ENCODE measurements around the gene PAM16.
"Not testable (repeated sequence)": the region's sequence is repeated elsewhere in the genome, so short reads cannot be mapped to it uniquely, and the experiment has no call there.

Gene PAM16

DNA sequence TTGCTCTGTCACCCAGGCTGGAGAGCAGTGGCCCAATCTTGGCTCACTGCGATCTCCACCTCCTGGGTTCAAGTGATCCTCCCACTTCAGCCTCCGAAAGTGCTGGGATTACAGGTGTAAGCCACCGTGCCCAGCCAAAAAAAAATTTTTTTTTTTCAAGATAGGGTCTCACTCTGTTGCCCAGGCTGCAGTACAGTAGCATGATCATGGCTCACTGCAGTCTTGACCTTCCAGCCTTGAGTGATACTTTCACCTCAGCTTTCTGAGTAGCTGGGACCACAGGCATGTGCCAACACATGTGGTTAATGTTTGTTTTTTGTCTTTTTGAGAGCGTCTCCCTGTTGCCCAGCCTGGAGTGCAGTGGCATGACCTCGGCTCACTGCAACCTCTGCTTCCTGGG lies 1.7 kb upstream of the PAM16 start:
- peaks cover 0 to 21% (median 19%) of the 10 kb centered on the region in 5 donors for H3K4me1 ChIP-seq (ENCODE audit: control insufficient read depth in 5 of 5, insufficient read depth in 5 of 5, low read length in 5 of 5)
- no peak overlapping the region for H3K4me3 ChIP-seq (ENCODE audit: low read depth in 1 of 5, low read length in 5 of 5)
- H3K9ac ChIP-seq (ENCODE audit: low read length in 5 of 5), result no peak overlapping the region
- peaks cover 0 to 27% (median 11%) of the 10 kb centered on the region in 5 donors for H3K36me3 ChIP-seq (ENCODE audit: control insufficient read depth in 5 of 5, insufficient read depth in 5 of 5, low read length in 5 of 5)
- H3K9me3 ChIP-seq (ENCODE audit: control insufficient read depth in 5 of 5, low read length in 5 of 5), result no peaks in the 10 kb centered on the region
- no peaks in the 10 kb centered on the region for H3K27me3 ChIP-seq (ENCODE audit: control insufficient read depth in 5 of 5, insufficient read depth in 4 of 5, low read length in 5 of 5)
- H3K27ac ChIP-seq (ENCODE audit: low read depth, low read length), result no peak overlapping the region

DNA sequence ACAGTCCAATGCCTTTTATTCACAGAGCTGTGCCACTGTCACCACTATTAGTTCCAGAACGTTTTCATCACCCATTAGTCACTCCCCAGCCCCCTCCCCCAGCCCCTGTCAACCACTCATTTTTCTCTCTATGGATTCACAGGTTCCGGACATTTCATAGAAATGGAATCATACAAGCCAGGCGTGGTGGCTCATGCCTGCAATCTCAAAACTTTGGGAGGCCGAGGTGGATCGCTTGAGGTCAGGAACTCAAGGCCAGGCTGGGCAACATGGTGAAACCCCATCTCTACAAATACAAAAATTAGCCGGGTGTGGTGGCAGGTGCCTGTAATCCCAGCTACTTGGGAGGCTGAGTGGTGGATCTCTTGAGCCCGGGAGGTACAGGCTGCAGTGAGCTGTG lies 759 bp upstream of the PAM16 start:
- H3K27me3 ChIP-seq (ENCODE audit: control insufficient read depth in 5 of 5, insufficient read depth in 4 of 5, low read length in 5 of 5), result no peaks in the 10 kb centered on the region
- H3K36me3 ChIP-seq (ENCODE audit: control insufficient read depth in 5 of 5, insufficient read depth in 5 of 5, low read length in 5 of 5), result peaks cover 0 to 22% (median 10%) of the 10 kb centered on the region in 5 donors
- H3K4me1 ChIP-seq (ENCODE audit: control insufficient read depth in 5 of 5, insufficient read depth in 5 of 5, low read length in 5 of 5), result peaks cover 0 to 31% (median 28%) of the 10 kb centered on the region in 5 donors
- H3K4me3 ChIP-seq (ENCODE audit: low read depth in 1 of 5, low read length in 5 of 5), result no peak overlapping the region
- H3K27ac ChIP-seq (ENCODE audit: low read depth, low read length), result no peak overlapping the region
- no peak overlapping the region for H3K9ac ChIP-seq (ENCODE audit: low read length in 5 of 5)
- H3K9me3 ChIP-seq (ENCODE audit: control insufficient read depth in 5 of 5, low read length in 5 of 5), result no peaks in the 10 kb centered on the region

DNA sequence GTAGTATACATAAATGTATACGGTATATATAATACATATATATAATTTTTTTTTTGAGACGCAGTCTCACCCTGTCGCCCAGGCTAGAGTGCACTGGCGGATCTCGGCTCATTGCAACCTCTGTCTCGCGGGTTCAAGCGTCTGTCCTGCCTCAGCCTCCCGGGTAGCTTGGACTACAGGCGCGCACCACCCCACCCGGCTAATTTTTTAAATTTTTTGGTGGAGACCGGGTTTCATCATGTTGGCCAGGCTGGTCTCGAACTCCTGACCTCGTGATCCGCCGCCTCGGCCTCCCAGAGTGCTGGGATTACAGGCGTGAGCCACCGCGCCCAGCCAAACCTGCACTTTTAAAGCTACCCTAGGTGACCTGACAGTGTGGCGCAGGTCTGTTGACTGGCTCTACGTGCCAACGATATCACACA lies 745 bp downstream of the PAM16 start:
- peak overlapping the region; percentile 87 to 96 (median 90) for H3K4me3 ChIP-seq (ENCODE audit: low read depth in 1 of 5, low read length in 5 of 5)
- peaks cover 0 to 18% (median 10%) of the 10 kb centered on the region in 5 donors for H3K36me3 ChIP-seq (ENCODE audit: control insufficient read depth in 5 of 5, insufficient read depth in 5 of 5, low read length in 5 of 5)
- peaks cover 3 to 45% (median 39%) of the 10 kb centered on the region in 5 donors for H3K4me1 ChIP-seq (ENCODE audit: control insufficient read depth in 5 of 5, insufficient read depth in 5 of 5, low read length in 5 of 5)
- peak overlapping the region in 4 of 5 donors; percentile 82 to 98 (median 92) for H3K9ac ChIP-seq (ENCODE audit: low read length in 5 of 5)
- H3K27me3 ChIP-seq (ENCODE audit: control insufficient read depth in 5 of 5, insufficient read depth in 4 of 5, low read length in 5 of 5), result no peaks in the 10 kb centered on the region
- peak overlapping the region; percentile 74 for H3K27ac ChIP-seq (ENCODE audit: low read depth, low read length)
- H3K9me3 ChIP-seq (ENCODE audit: control insufficient read depth in 5 of 5, low read length in 5 of 5), result no peaks in the 10 kb centered on the region

DNA sequence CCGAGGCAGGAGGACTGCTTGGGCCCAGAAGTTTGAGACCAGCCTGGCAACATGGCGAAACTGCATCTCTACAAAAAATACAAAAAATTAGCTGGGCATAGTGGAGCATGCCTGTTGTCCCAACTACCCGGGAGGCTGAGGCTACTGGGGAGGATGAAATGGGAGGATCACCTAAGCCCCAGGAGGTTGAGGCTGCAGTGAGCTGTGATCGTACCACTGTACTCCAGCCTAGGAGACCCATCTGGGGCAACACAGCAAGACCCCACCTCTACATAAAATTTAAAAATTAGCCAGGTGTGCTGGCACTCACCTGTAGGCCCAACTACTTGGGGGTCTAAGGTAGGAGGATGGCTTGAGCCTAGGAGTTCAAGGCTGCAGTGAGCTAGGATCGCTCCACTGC lies 1.8 kb downstream of the PAM16 start:
- Histone ChIP-seq H3K27ac (ENCODE audit: low read depth, low read length) (no peak overlapping the region), H3K9me3 (ENCODE audit: control insufficient read depth in 5 of 5, low read length in 5 of 5) (no peaks in the 10 kb centered on the region), H3K4me1 (ENCODE audit: control insufficient read depth in 5 of 5, insufficient read depth in 5 of 5, low read length in 5 of 5) (peaks cover 3 to 45% (median 39%) of the 10 kb centered on the region in 5 donors), H3K27me3 (ENCODE audit: control insufficient read depth in 5 of 5, insufficient read depth in 4 of 5, low read length in 5 of 5) (no peaks in the 10 kb centered on the region), H3K4me3 (ENCODE audit: low read depth in 1 of 5, low read length in 5 of 5) (no peak overlapping the region), H3K9ac (ENCODE audit: low read length in 5 of 5) (no peak overlapping the region), H3K36me3 (ENCODE audit: control insufficient read depth in 5 of 5, insufficient read depth in 5 of 5, low read length in 5 of 5) (peaks cover 0 to 9% (median 4%) of the 10 kb centered on the region in 5 donors)

DNA sequence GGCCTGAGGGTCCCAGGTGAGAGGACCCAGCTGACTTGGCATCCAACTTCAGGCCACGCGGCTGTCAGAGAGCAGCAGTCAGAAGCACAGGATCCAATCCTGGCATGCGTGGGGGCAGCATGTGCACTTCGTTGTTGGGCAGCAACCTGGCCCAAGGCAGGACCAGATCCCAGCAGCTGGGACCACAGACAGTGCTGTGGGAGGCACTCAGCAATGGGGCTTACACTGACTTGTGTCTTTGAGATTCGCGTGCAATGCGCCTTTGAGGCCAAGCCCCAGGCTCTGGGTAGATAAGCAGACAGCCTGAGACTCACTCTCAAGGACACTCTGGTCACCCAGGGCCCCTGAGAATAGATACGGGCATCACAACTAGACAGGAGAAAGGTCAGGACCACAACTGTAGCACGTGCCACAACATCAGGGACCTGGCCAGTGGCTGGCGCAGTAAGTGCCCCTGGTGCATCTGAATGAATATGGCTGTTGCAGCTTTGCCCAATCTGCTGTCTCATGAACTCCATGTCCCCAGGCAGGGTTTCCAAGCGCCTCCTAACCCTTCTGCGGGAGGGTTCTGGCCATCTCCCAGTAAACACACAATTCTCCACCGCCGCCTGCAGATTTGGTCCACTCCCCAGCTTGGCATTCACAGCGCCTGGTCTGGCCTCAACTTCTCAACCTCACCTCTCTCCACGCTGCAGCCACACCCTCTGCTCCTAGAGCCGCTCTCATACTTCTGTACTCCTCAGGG lies 3.2 kb downstream of the PAM16 start:
- H3K27me3 ChIP-seq (ENCODE audit: control insufficient read depth in 5 of 5, insufficient read depth in 4 of 5, low read length in 5 of 5), result no peaks in the 10 kb centered on the region

DNA sequence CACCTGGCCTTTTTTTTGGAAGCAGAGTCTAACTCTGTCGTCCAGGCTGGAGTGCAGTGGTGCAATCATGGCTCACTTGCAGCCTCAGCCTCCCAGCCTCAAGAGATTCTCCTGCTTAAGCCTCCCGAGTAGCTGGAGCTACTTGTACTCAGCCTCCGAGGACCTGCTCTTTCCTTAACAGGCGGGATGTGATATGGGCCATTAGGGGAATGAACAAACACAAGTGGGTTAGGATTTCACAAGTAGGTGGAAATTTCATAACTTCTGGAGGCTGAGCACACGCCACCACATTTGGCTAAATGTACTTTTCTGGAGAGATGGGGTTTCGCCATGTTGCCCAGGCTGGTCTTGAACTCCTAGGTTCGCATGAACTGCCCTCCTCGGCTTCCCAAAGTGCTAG lies 4.1 kb downstream of the PAM16 start:
- Histone ChIP-seq H3K36me3 (ENCODE audit: control insufficient read depth in 5 of 5, insufficient read depth in 5 of 5, low read length in 5 of 5) (peaks cover 0 to 8% (median 0%) of the 10 kb centered on the region in 5 donors), H3K9ac (ENCODE audit: low read length in 5 of 5) (no peak overlapping the region), H3K27me3 (ENCODE audit: control insufficient read depth in 5 of 5, insufficient read depth in 4 of 5, low read length in 5 of 5) (no peaks in the 10 kb centered on the region), H3K4me3 (ENCODE audit: low read depth in 1 of 5, low read length in 5 of 5) (no peak overlapping the region), H3K27ac (ENCODE audit: low read depth, low read length) (no peak overlapping the region), H3K9me3 (ENCODE audit: control insufficient read depth in 5 of 5, low read length in 5 of 5) (no peaks in the 10 kb centered on the region), H3K4me1 (ENCODE audit: control insufficient read depth in 5 of 5, insufficient read depth in 5 of 5, low read length in 5 of 5) (peaks cover 3 to 45% (median 43%) of the 10 kb centered on the region in 5 donors)

More for the DNA sequence above, 3.2 kb downstream of the PAM16 start:
- Histone ChIP-seq H3K9me3 (ENCODE audit: control insufficient read depth in 5 of 5, low read length in 5 of 5) (no peaks in the 10 kb centered on the region), H3K4me3 (ENCODE audit: low read depth in 1 of 5, low read length in 5 of 5) (no peak overlapping the region), H3K9ac (ENCODE audit: low read length in 5 of 5) (no peak overlapping the region), H3K27ac (ENCODE audit: low read depth, low read length) (no peak overlapping the region), H3K36me3 (ENCODE audit: control insufficient read depth in 5 of 5, insufficient read depth in 5 of 5, low read length in 5 of 5) (peaks cover 0 to 8% (median 0%) of the 10 kb centered on the region in 5 donors), H3K4me1 (ENCODE audit: control insufficient read depth in 5 of 5, insufficient read depth in 5 of 5, low read length in 5 of 5) (peaks cover 3 to 45% (median 43%) of the 10 kb centered on the region in 5 donors)

DNA sequence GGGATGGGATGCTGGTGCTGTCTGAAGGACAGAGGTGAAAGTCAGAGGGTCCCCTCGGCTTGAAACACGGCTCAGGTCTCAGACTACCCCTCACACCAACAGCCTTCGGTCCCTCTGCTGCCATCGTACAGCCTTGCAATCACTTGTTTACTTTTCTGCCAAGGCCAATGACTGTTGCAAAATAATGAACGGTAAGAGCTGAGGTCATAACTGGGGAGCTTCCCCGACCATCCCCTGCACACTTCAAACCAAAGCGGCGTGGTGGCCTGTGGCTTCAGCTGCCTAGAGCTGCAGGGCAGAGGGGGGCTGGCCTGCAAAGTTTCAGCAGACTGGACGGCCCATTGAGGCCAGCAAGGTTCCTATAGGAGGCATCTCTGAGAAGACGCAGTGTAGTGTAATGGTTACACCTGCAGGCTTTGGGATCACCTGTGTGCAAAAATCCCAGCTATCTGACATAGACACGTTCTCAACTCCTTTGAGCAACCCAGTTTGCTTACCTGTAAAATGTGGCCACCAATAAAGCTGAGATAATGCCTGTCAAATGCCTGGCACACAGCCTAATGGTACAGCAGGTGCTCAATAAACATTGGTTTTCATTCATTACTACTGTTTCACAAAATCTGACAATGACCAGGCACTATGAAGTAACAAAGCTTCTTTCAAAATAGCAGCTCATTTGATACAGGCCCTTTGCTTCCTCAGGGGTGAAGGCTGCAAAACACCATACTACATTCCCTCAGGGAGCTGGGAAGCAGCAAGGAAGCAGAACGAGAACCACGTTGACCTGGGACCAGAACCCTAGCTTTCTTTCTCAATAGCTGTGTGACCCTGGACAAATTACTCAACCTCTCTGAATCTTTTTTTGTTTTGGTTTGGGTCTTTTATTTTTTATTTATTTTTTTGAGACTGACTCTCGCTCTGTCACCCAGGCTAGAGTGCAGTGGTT lies 5.0 kb downstream of the PAM16 start:
- Histone ChIP-seq H3K27ac (ENCODE audit: low read depth, low read length) (no peak overlapping the region), H3K27me3 (ENCODE audit: control insufficient read depth in 5 of 5, insufficient read depth in 4 of 5, low read length in 5 of 5) (no peaks in the 10 kb centered on the region), H3K9me3 (ENCODE audit: control insufficient read depth in 5 of 5, low read length in 5 of 5) (no peaks in the 10 kb centered on the region), H3K4me3 (ENCODE audit: low read depth in 1 of 5, low read length in 5 of 5) (no peak overlapping the region), H3K4me1 (ENCODE audit: control insufficient read depth in 5 of 5, insufficient read depth in 5 of 5, low read length in 5 of 5) (peaks cover 3 to 43% (median 40%) of the 10 kb centered on the region in 5 donors), H3K9ac (ENCODE audit: low read length in 5 of 5) (no peak overlapping the region), H3K36me3 (ENCODE audit: control insufficient read depth in 5 of 5, insufficient read depth in 5 of 5, low read length in 5 of 5) (peaks cover 0 to 13% (median 2%) of the 10 kb centered on the region in 5 donors)

DNA sequence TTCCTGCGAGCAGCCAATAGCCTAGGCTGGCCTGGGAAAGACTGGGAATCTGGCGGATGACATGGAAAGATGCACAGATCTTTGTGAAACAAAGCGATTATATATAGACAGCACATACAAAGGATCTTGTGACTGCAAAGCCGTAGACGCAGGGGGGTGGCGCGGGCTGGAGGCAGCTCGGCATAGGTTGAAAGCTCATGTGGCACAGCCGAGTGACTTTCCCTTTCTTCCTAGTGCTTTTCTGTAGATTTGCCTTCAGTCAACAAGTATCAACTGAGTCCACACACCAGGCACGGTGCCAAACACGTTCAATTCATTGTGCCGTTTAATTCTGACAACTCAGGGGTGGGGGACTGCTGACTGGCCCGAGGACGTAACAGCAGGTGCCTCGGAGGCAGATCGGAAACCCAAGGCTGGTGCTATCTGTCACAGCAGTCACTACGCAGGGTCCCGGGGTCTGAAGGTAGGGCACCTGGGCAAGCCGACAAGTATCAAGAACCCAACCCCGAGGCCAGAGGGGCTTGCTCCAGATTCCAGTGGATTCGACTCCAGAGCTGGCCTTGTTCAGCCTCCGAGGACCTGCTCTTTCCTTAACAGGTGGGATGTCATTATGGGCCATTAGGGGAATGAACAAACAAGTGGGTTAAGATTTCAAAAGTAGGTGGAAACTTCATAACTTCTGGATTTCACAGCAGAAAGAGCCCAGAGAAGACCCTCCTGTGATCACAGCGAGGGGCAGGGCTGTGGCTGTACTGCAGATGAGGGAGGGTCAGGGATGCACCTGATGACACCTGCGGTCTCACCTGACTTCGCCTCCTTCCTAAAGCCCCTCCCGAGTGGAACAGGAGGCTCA lies 5.9 kb downstream of the PAM16 start:
- H3K4me1 ChIP-seq (ENCODE audit: control insufficient read depth in 5 of 5, insufficient read depth in 5 of 5, low read length in 5 of 5), result peaks cover 3 to 37% (median 34%) of the 10 kb centered on the region in 5 donors
- H3K4me3 ChIP-seq (ENCODE audit: low read depth in 1 of 5, low read length in 5 of 5), result no peak overlapping the region
- H3K27me3 ChIP-seq (ENCODE audit: control insufficient read depth in 5 of 5, insufficient read depth in 4 of 5, low read length in 5 of 5), result no peaks in the 10 kb centered on the region
- no peak overlapping the region for H3K9ac ChIP-seq (ENCODE audit: low read length in 5 of 5)
- no peak overlapping the region for H3K27ac ChIP-seq (ENCODE audit: low read depth, low read length)
- H3K36me3 ChIP-seq (ENCODE audit: control insufficient read depth in 5 of 5, insufficient read depth in 5 of 5, low read length in 5 of 5), result peaks cover 0 to 22% (median 8%) of the 10 kb centered on the region in 5 donors
- H3K9me3 ChIP-seq (ENCODE audit: control insufficient read depth in 5 of 5, low read length in 5 of 5), result no peaks in the 10 kb centered on the region

DNA sequence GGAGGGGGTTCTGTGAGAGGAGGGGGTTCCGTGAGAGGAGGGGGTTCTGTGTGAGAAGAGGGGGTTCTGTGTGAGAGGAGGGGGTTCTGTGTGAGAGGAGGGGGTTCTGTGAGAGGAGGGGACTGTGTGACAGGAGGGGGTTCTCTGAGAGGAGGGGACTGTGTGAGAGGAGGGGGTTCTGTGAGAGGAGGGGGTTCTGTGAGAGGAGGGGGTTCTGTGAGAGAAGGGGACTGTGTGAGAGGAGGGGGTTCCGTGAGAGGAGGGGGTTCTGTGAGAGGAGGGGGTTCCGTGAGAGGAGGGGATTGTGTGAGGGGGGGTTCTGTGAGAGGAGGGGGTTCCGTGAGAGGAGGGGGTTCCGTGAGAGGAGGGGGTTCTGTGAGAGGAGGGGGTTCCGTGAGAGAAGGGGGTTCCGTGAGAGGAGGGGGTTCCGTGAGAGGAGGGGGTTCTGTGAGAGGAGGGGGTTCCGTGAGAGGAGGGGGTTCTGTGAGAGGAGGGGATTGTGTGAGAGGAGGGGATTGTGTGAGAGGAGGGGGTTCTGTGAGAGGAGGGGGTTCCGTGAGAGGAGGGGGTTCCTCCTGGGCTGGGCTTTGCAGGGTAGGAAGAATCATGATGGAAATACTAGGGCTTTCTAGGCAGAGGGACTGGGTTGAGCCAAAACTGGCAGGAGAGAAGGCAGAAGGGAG lies 6.7 kb downstream of the PAM16 start:
- peaks cover 0 to 28% (median 11%) of the 10 kb centered on the region in 5 donors for H3K36me3 ChIP-seq (ENCODE audit: control insufficient read depth in 5 of 5, insufficient read depth in 5 of 5, low read length in 5 of 5)
- not testable (repeated sequence) for H3K9ac ChIP-seq (ENCODE audit: low read length in 5 of 5); H3K4me3 ChIP-seq (ENCODE audit: low read depth in 1 of 5, low read length in 5 of 5); H3K9me3 ChIP-seq (ENCODE audit: control insufficient read depth in 5 of 5, low read length in 5 of 5); H3K27ac ChIP-seq (ENCODE audit: low read depth, low read length); H3K27me3 ChIP-seq (ENCODE audit: control insufficient read depth in 5 of 5, insufficient read depth in 4 of 5, low read length in 5 of 5)
- H3K4me1 ChIP-seq (ENCODE audit: control insufficient read depth in 5 of 5, insufficient read depth in 5 of 5, low read length in 5 of 5), result peaks cover 3 to 35% (median 29%) of the 10 kb centered on the region in 5 donors

All from subcutaneous abdominal adipose tissue (tissue), 5 donors.